ENCODE data around the gene ZC3HAV1.

- TF ChIP-seq CTCF (conservative IDR thresholded peaks at IDR 0.05 in 1 of 2, IDR thresholded peaks at IDR 0.05 in 1 of 2; ENCODE audit: extremely low read depth in 1 of 2, insufficient read depth in 1 of 2, low read depth in 1 of 2, low read length in 2 of 2) (no peak), EZH2 (IDR thresholded peaks at IDR 0.05; ENCODE audit: borderline replicate concordance, low read length) (no peak)
Measured at GRCh38 chr7:139033346-139034114, 76.0 kb downstream of the ZC3HAV1 start.

Measured in mammary epithelial cell (primary cell).